Pancreas (tissue), 10 donors: ENCODE measurements around the gene FRMD5. TPM values are rescaled to one million over a fixed set of nuclear protein-coding genes. Genes with fewer than 3 reads are reported as not detected.

Experiments
- ATAC-seq, 4 donors: fragments of 200-7000 bp; cut with Tn5 transposase; one replicate each; pipeline versions ENCODE4 v1.8.0 to v1.9.1; 2020; ENCODE audit warnings: mild to moderate bottlenecking in 4 of 4, moderate library complexity in 4 of 4
- DNase-seq, 6 donors: peaks; one replicate each; pipeline ENCODE4 v3.0.0-alpha.2; 2020
- FAIRE-seq: peaks from 2 replicates; lab custom pipeline; 2012; peaks lifted over from hg19 to GRCh38; lab: Jason Lieb, UNC
- H3K27ac ChIP-seq, 4 donors: fragments of 200-600 bp; sonication (generic); 1 replicate in 3 of 4; 2 replicates in 1 of 4; pipeline versions ENCODE4 v1.5.0 to v1.8.0; 2020
- H3K27me3 ChIP-seq, 4 donors: fragments of 200-600 bp; one replicate each; pipeline ENCODE4 v1.8.0; 2021
- H3K36me3 ChIP-seq, 3 donors: fragments of 200-600 bp; sonication (generic) in 1 of 3; one replicate each; pipeline versions ENCODE4 v1.5.0 to v1.8.0; 2020 to 2021
- H3K4me1 ChIP-seq, 3 donors: fragments of 200-600 bp; one replicate each; pipeline ENCODE4 v1.8.0; 2021
- H3K4me3 ChIP-seq, 4 donors: fragments of 200-600 bp; sonication (generic) in 2 of 4; one replicate each; pipeline versions ENCODE4 v1.5.0 to v1.8.0; 2020 to 2021
- H3K9me3 ChIP-seq, 4 donors: fragments of 200-600 bp; one replicate each; pipeline ENCODE4 v1.8.0; 2021
- WGBS, 2 donors: extraction: QIAGEN DNeasy Blood & Tissue Kit; methylation state at CpG; one replicate each; pipeline ENCODE4 v1.1.7; 2013; 5-methylcytosine and 5-hydroxymethylcytosine counted together
- intact Hi-C, 3 donors: fragments of 100-400 bp; cut with DNase I; formaldehyde crosslinking; loops; one replicate each; pipeline versions ENCODE4 v1.11.1 to v1.14.2; 2022
- polyA plus RNA-seq, 2 donors: library from polyadenylated mRNA; stranded (reverse); fragments of 200-250 nt; gene quantifications; one replicate each; pipeline ENCODE4 v1.2.3, GENCODE V29; 2013
- total RNA-seq, 6 donors: library from RNA; stranded (reverse); fragmentation: NEBNext Ultra II Directional in 4 of 6; extraction: Animal tissue kit (Norgen Biotek cat#: 25700) in 4 of 6; gene quantifications; one replicate each; pipeline versions ENCODE4 v1.2.1 to v1.2.4, GENCODE V29; 2021 to 2023
- TF ChIP-seq, protein P1 (sequence below), 4 donors: fragments of 200-600 bp; sonication (generic) in 3 of 4; IDR thresholded peaks; one replicate each; pipeline versions ENCODE4 v1.5.0 to v1.8.0; 2021; ENCODE audit warnings: antibody characterized with exemption in 4 of 4
- donor health status: healthy with polysubstance abuse.
- donor health status: DM: no; HTN: no; CAD: no; lungs with moderate emphysema.
- donor health status: DM: no; HTN: no; CAD: no.
- donor health status: control.
- donor health status: control.
- donor health status: Bipolar disorder and iron deficiency.
- donor health status: DM: yes; HTN: yes; CAD: no.
- donor health status: DM: no; HTN: no; CAD: no.
- donor health status: DM: no; HTN: no; CAD: no.
- donor health status: DM: yes; HTN: yes; CAD: no.

The FRMD5 gene
- total and polyA plus RNA-seq, 8 donors, result 0.04 to 1.5 (median 0.35) TPM; not detected in 1

DNA sequence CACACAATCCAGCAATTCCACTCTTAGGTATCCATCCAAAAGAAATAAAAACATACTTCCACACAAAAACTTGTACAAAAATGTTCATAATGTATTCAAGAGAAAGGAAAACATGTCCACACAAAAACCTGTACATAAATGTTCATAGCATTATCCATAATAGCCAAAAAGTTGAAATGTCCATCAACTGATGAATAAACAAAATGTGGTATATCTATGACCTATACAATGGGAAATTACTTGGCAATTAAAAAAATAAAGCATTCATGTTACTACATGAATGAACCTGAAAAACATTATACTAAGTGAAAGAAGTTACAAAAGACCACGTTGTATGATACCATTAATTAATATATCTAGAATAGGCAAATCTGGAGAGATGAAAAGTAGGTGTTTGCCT lies 17.9 kb downstream of the FRMD5 start:
- no peak overlapping the region for H3K27ac ChIP-seq
- no peak for FAIRE-seq
- DNase-seq, result no peak
- ATAC-seq, result no peak
- TF ChIP-seq, protein P1, sequence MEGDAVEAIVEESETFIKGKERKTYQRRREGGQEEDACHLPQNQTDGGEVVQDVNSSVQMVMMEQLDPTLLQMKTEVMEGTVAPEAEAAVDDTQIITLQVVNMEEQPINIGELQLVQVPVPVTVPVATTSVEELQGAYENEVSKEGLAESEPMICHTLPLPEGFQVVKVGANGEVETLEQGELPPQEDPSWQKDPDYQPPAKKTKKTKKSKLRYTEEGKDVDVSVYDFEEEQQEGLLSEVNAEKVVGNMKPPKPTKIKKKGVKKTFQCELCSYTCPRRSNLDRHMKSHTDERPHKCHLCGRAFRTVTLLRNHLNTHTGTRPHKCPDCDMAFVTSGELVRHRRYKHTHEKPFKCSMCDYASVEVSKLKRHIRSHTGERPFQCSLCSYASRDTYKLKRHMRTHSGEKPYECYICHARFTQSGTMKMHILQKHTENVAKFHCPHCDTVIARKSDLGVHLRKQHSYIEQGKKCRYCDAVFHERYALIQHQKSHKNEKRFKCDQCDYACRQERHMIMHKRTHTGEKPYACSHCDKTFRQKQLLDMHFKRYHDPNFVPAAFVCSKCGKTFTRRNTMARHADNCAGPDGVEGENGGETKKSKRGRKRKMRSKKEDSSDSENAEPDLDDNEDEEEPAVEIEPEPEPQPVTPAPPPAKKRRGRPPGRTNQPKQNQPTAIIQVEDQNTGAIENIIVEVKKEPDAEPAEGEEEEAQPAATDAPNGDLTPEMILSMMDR (IDR thresholded peaks at IDR 0.05), result no peak
- no peaks in the 10 kb centered on the region for H3K9me3 ChIP-seq
- H3K27me3 ChIP-seq, result no peaks in the 10 kb centered on the region
- no peaks in the 10 kb centered on the region for H3K4me1 ChIP-seq
- H3K36me3 ChIP-seq, result no peaks in the 10 kb centered on the region
- no peak overlapping the region for H3K4me3 ChIP-seq
- WGBS, 2 donors, result 41 to 47% methylated on average over 1 of the region's 1 CpG
- intact Hi-C loops, result no loop called here

DNA sequence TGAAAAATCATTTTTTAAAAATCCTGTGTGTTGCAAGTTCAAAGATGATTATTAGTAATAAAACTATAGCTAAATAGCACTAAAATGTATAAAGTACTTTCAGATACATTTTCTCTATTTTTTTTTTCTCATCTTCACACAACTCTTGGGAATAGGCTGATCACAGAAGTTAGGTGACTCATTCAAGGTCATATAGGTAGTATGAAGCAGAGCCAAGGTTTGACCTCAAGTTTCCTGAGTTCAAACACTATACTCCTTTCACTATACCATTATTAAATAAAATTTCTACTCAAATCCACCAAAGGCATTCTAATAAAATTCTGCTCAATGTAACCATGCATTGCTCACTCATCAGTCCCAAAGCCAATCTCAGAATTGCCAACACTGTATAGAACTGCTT lies 21.3 kb downstream of the FRMD5 start:
- Histone ChIP-seq H3K4me1 (no peaks in the 10 kb centered on the region), H3K27ac (no peak overlapping the region), H3K36me3 (no peaks in the 10 kb centered on the region), H3K4me3 (no peak overlapping the region), H3K27me3 (no peaks in the 10 kb centered on the region), H3K9me3 (no peaks in the 10 kb centered on the region)
- ATAC-seq, result no peak
- intact Hi-C loops, result no loop called here
- DNase-seq, result no peak
- TF ChIP-seq, protein P1 (IDR thresholded peaks at IDR 0.05), result no peak
- FAIRE-seq, result no peak

DNA sequence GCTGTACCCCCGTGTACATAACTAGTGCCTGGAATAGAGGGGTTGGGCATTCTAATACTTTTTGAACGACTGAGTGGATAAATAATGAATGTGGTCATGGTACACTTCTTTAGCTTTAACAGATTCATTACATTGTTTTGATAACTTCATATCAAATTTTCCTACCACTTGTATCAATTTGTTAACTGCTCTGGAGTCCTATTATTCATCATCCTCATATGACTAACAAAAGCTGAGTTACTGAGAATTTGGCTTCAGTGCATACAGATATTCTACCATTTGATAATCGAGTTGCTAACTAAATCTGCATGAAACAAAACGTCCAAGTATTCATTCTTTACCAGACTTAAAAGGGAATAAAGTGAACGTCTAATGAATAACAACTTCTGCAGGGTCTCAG lies 31.7 kb downstream of the FRMD5 start:
- Histone ChIP-seq H3K4me1 (no peaks in the 10 kb centered on the region), H3K4me3 (no peak overlapping the region), H3K27me3 (no peaks in the 10 kb centered on the region), H3K36me3 (no peaks in the 10 kb centered on the region), H3K9me3 (no peaks in the 10 kb centered on the region), H3K27ac (no peak overlapping the region)
- no peak for ATAC-seq
- 45 to 53% methylated on average over 5 of the region's 5 CpGs for WGBS, 2 donors
- no peak for DNase-seq
- intact Hi-C loops, result loop anchor here in 1 of 3 donors (10.0 kb wide), 1 partner anchor 59 kb away; no protein-coding TSS in a partner anchor
- TF ChIP-seq, protein P1 (IDR thresholded peaks at IDR 0.05), result no peak
- no peak for FAIRE-seq

DNA sequence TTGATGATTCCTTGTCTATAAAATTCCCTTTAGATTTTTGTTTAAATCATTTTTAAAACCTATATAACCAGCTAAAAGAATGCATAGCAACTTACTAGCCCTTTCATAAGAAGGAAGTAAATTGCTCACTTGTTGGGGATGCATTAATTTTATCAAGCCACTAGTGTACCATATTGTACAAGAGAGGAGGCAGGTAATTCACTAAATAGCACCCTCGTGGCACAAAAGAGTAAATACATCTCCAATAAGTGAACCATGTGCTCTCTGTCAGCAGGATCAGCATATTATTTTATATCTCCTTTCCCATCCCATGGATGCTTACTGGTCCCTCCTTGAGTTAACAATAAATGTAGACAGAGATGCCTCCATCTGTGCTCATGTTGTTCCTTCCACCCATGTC lies 34.3 kb downstream of the FRMD5 start:
- Histone ChIP-seq H3K27ac (no peak overlapping the region), H3K4me3 (no peak overlapping the region), H3K27me3 (no peaks in the 10 kb centered on the region), H3K36me3 (no peaks in the 10 kb centered on the region), H3K9me3 (no peaks in the 10 kb centered on the region), H3K4me1 (peaks cover 0 to 3% (median 0%) of the 10 kb centered on the region in 3 donors)
- intact Hi-C loops, result loop anchor here in 1 of 3 donors (10.0 kb wide), 1 partner anchor 56 kb away; no protein-coding TSS in a partner anchor
- TF ChIP-seq, protein P1 (IDR thresholded peaks at IDR 0.05), result no peak
- WGBS, 2 donors, result 35 to 43% methylated on average over 1 of the region's 1 CpG
- no peak for ATAC-seq
- FAIRE-seq, result no peak
- no peak for DNase-seq

DNA sequence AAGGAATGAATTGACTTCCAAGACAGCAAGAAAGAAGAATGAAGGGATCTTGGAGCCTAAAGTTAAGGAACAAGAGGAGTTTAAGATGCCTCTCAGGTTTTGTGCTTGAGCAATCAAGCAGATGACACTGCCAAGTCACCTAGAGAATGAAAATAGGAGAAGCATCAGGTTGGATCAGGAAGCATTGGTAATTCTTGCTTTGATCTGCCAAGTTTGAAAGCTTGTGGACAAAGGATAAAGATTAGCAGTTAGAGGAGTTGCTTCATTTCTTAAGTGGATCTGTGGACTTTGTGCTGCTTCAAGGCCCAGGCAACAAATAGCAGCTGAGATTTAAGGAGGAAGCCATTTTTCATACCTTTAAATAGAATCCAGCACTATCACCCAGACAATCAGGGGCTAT lies 35.6 kb downstream of the FRMD5 start:
- FAIRE-seq (no peak), ATAC-seq (no peak), DNase-seq (no peak)
- TF ChIP-seq, protein P1 (IDR thresholded peaks at IDR 0.05), result no peak
- Histone ChIP-seq H3K27me3 (no peaks in the 10 kb centered on the region), H3K27ac (no peak overlapping the region), H3K9me3 (no peaks in the 10 kb centered on the region), H3K36me3 (no peaks in the 10 kb centered on the region), H3K4me1 (peaks cover 0 to 3% (median 0%) of the 10 kb centered on the region in 3 donors), H3K4me3 (no peak overlapping the region)
- intact Hi-C loops, result no loop called here
